Stimulated activated effector memory CD8-positive, alpha-beta T cell treated with anti-CD3 and anti-CD28 coated beads, Interleukin-12 subunit alpha, Interleukin-12 subunit beta, amount 100 ng/mL, for 72 hours (primary cell): ENCODE results near the gene INPP5A.
"Not testable (repeated sequence)": the region's sequence is repeated elsewhere in the genome, so short reads cannot be mapped to it uniquely, and the experiment has no call there.

Experiments used
- ATAC-seq: fragments of 150-1000 bp; cut with Tn5 transposase; 2 replicates; pipeline ENCODE4 v1.10.0; 2021
- DNase-seq, 2 donors: peaks; one replicate each; pipeline ENCODE4 v3.0.0; 2021 to 2022; ENCODE audit warnings: low spot score in 2 of 2
- H3K27ac Mint-ChIP-seq: one replicate; pipeline ENCODE4 v1.8.0; 2022; ENCODE audit warnings: mild to moderate bottlenecking, mixed read lengths
- H3K36me3 Mint-ChIP-seq: one replicate; pipeline ENCODE4 v1.8.0; 2022; ENCODE audit warnings: mild to moderate bottlenecking, mixed read lengths
- H3K4me1 Mint-ChIP-seq: one replicate; pipeline ENCODE4 v1.8.0; 2022; ENCODE audit warnings: mixed read lengths
- H3K4me3 Mint-ChIP-seq: one replicate; pipeline ENCODE4 v1.8.0; 2022; ENCODE audit warnings: mild to moderate bottlenecking, mixed read lengths
- H3K9me3 Mint-ChIP-seq: one replicate; pipeline ENCODE4 v1.8.0; 2022; ENCODE audit warnings: mixed read lengths

INPP5A gene

GRCh38 chr10:132816718-132817117 is 279.1 kb downstream of the INPP5A start:
- no peaks in the 10 kb centered on the region for H3K36me3 Mint-ChIP-seq
- H3K27ac Mint-ChIP-seq: no peak overlapping the region
- no peak overlapping the region for H3K4me3 Mint-ChIP-seq
- no peaks in the 10 kb centered on the region for H3K4me1 Mint-ChIP-seq
- no peaks in the 10 kb centered on the region for H3K9me3 Mint-ChIP-seq
- no peak for DNase-seq
- no peak for ATAC-seq

- Mint-ChIP-seq H3K4me3 (no peak overlapping the region), H3K36me3 (no peaks in the 10 kb centered on the region), H3K27ac (no peak overlapping the region), H3K4me1 (no peaks in the 10 kb centered on the region), H3K9me3 (no peaks in the 10 kb centered on the region)
- DNase-seq (no peak), ATAC-seq (no peak)
These were observed 280.2 kb downstream of the INPP5A start for GRCh38 chr10:132817701-132818211.

GRCh38 chr10:132820056-132820455 is 282.5 kb downstream of the INPP5A start:
- no peak overlapping the region for H3K27ac Mint-ChIP-seq
- H3K4me3 Mint-ChIP-seq: no peak overlapping the region
- no peaks in the 10 kb centered on the region for H3K9me3 Mint-ChIP-seq
- DNase-seq (no peak), ATAC-seq (no peak)
- no peaks in the 10 kb centered on the region for H3K36me3 Mint-ChIP-seq
- H3K4me1 Mint-ChIP-seq: no peaks in the 10 kb centered on the region

- H3K27ac Mint-ChIP-seq, H3K36me3 Mint-ChIP-seq, DNase-seq, H3K4me3 Mint-ChIP-seq, H3K4me1 Mint-ChIP-seq, ATAC-seq, H3K9me3 Mint-ChIP-seq: not testable (repeated sequence)
These were observed 288.4 kb downstream of the INPP5A start for GRCh38 chr10:132825783-132826523.

- H3K4me1 Mint-ChIP-seq: no peaks in the 10 kb centered on the region
- ATAC-seq: no peak
- H3K27ac Mint-ChIP-seq: no peak overlapping the region
- no peak for DNase-seq
- H3K4me3 Mint-ChIP-seq: no peak overlapping the region
- H3K9me3 Mint-ChIP-seq: no peaks in the 10 kb centered on the region
- no peaks in the 10 kb centered on the region for H3K36me3 Mint-ChIP-seq
These were observed 289.2 kb downstream of the INPP5A start for GRCh38 chr10:132826524-132827422.

GRCh38 chr10:132827423-132827789 is 289.8 kb downstream of the INPP5A start:
- ATAC-seq: no peak
- Mint-ChIP-seq H3K4me3 (no peak overlapping the region), H3K9me3 (no peaks in the 10 kb centered on the region), H3K4me1 (no peaks in the 10 kb centered on the region), H3K36me3 (no peaks in the 10 kb centered on the region), H3K27ac (no peak overlapping the region)
- no peak for DNase-seq

GRCh38 chr10:132827861-132828539 is 290.4 kb downstream of the INPP5A start:
- DNase-seq (no peak), ATAC-seq (no peak)
- Mint-ChIP-seq H3K4me1 (no peaks in the 10 kb centered on the region), H3K36me3 (no peaks in the 10 kb centered on the region), H3K9me3 (no peaks in the 10 kb centered on the region), H3K4me3 (no peak overlapping the region), H3K27ac (peak overlapping the region; percentile 32)

GRCh38 chr10:132828681-132829080 is 291.1 kb downstream of the INPP5A start:
- H3K4me1 Mint-ChIP-seq: no peaks in the 10 kb centered on the region
- ATAC-seq: no peak
- H3K9me3 Mint-ChIP-seq: no peaks in the 10 kb centered on the region
- no peak for DNase-seq
- H3K27ac Mint-ChIP-seq: no peak overlapping the region
- no peak overlapping the region for H3K4me3 Mint-ChIP-seq
- H3K36me3 Mint-ChIP-seq: no peaks in the 10 kb centered on the region

GRCh38 chr10:132829403-132829802 is 291.8 kb downstream of the INPP5A start:
- H3K9me3 Mint-ChIP-seq: no peaks in the 10 kb centered on the region
- ATAC-seq (no peak), DNase-seq (no peak)
- no peak overlapping the region for H3K27ac Mint-ChIP-seq
- no peak overlapping the region for H3K4me3 Mint-ChIP-seq
- H3K4me1 Mint-ChIP-seq: no peaks in the 10 kb centered on the region
- no peaks in the 10 kb centered on the region for H3K36me3 Mint-ChIP-seq

- Mint-ChIP-seq H3K36me3 (no peaks in the 10 kb centered on the region), H3K9me3 (no peaks in the 10 kb centered on the region), H3K27ac (no peak overlapping the region), H3K4me1 (no peaks in the 10 kb centered on the region), H3K4me3 (no peak overlapping the region)
- DNase-seq (no peak), ATAC-seq (no peak)
These were observed 294.8 kb downstream of the INPP5A start for GRCh38 chr10:132832186-132832969.
